Ureter (tissue), 1 donor: ENCODE data around the gene TBCD. TPM values are rescaled to one million over a fixed set of nuclear protein-coding genes. Genes with fewer than 3 reads are reported as not detected.
"Not testable (repeated sequence)": the region's sequence is repeated elsewhere in the genome, so short reads cannot be mapped to it uniquely, and the experiment has no call there.

Source experiments
- DNase-seq: peaks from one replicate; pipeline ENCODE4 v3.0.0-alpha.2; 2020; ENCODE audit warnings: low spot score
- total RNA-seq: library from RNA; stranded (reverse); gene quantifications from one replicate; pipeline ENCODE4 v1.2.4, GENCODE V29; 2023
- donor health status: DM: yes; HTN: yes; CAD: no.

The TBCD gene
- total RNA-seq, 1 donor from 2014 or later: 122 TPM

DNA sequence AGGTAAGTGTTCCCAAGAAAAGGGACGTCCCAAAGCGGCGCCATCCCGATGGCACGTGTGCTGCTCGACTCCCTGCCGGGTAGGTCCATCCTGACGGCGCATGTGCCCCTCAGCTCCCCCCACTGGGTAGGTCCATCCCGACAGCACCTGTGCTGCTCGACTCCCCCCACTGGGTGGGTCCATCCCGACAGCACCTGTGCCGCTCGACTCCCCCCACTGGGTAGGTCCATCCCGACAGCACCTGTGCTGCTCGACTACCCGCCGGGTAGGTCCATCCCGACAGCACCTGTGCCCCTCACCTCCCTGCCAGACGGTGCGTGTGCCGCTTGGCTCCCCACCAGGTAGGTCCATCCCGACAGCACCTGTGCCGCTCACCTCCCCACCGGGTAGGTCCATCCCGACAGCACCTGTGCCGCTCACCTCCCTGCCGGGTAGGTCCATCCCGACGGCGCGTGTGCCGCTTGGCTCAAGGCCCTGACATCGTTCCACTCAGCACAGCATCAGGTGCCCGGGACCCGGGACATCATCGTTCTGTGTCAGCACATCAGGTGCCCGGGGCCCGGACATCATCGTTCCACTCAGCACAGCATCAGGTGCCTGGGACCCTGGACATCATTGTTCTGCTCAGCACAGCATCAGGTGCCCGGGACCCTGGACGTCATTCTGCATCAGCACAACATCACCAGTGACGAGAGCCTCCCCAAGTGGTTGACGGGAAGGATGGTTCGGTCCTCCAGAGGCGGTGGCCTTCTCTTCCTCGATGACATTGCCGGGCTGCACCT, 22.2 kb upstream of the TBCD start:
- no peak for DNase-seq

DNA sequence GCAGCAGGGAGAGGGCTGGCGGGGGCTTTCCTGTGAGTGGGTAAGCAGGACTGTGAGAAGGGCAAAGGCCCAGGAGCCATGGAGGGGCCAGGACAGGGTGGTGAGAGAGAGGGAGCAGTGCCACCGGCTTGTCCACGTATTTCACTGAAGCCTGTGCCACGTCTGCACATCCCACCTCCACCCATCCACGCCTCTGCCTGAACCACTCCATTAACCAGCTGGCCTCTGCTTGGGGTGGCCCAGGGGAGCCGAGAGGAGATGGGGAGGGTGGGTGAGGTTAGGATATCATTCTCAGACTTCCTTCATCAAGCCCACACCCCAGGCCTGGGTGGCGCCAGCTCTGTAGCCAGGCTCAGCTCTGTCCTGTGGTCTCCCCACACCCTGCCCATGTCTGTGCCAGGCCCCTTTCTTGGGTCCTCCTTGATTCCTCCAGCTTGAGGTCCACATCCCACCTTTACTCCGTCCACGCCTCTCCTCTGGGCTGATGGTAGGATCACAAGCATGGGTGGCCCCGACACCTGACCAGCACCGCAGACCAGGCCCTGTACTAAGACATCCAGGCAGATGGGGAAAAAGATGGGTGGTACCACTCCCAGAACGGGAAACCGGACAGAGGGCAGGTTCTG, 19.6 kb upstream of the TBCD start:
- DNase-seq: no peak

DNA sequence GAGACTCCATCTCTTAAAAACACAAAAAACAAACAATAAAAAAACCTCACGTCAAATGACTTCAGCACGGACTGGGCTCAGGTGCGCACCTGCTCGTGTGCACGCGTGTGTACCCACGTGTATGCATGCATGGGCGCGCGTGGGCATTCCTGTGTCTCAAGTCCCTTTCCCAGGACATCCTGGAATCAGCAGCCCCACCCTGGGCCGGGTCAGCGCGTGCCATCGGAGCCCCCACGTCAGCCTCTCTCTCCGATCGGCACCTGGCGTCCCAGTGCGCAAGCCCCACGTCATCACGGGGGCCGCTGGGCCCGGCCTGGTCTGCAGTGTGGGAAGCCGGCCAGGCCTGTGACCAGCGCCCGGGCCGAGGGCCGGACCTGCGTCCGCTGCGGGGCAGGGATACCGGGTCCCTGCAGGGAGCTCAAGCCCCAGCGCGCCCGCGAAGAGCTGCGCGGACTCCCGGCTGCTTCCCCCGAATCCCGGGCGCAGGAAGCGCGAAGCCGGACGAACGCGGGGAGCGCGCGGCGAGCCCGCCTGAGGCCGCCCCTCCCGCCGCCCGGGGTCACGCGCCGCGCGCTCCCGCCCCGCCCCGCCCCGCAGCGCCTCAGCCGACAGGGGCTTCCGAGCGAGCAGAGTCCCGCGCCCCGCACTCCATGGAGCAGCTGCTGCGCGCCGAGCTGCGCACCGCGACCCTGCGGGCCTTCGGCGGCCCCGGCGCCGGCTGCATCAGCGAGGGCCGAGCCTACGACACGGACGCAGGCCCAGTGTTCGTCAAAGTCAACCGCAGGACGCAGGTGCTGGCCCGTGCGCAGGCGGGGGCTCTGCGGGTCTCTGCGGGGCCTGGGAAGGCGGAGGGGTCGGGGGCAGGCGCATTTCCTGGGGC, 16.6 kb upstream of the TBCD start, which contains the start of gene FN3K:
Gene FN3K, plus strand, starts transcription at position 629 of the 880 bp plus-strand sequence. Its CDS starts 22 bp downstream, at position 651.
- DNase-seq: no peak

DNA sequence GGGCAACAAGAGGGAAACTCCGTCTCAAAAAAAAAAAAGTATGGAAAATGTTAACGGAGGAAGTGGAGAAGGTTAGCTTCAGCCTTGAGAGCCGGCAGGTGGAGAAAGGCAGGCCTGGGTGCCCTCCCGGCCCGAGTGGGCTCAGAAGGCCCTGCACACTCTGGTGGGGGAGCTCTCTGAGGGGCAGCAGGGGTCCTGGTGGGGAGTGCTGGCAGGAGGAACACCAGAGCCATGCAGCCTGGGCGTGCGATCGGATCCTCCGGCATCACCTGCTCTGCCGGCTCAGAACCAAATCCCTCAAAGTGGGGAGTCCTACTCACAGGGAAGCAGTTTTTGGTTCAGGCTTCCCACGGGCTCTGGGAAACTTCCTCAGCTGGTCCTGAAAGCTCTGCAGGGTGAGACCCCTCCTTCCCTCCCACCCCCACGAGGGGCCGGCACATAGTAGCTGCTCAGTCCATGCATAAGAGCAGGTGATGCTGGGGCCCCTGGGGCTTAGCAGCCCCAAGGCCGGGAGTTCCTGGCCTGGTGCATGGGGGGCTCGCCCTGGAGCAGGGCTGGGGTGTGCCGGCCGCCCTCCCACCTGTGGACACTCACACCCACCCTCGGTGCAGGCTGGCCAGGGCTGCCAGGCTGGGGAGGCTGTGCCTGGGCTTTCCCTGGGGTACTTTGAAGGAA, 15.2 kb upstream of the TBCD start:
- no peak for DNase-seq

DNA sequence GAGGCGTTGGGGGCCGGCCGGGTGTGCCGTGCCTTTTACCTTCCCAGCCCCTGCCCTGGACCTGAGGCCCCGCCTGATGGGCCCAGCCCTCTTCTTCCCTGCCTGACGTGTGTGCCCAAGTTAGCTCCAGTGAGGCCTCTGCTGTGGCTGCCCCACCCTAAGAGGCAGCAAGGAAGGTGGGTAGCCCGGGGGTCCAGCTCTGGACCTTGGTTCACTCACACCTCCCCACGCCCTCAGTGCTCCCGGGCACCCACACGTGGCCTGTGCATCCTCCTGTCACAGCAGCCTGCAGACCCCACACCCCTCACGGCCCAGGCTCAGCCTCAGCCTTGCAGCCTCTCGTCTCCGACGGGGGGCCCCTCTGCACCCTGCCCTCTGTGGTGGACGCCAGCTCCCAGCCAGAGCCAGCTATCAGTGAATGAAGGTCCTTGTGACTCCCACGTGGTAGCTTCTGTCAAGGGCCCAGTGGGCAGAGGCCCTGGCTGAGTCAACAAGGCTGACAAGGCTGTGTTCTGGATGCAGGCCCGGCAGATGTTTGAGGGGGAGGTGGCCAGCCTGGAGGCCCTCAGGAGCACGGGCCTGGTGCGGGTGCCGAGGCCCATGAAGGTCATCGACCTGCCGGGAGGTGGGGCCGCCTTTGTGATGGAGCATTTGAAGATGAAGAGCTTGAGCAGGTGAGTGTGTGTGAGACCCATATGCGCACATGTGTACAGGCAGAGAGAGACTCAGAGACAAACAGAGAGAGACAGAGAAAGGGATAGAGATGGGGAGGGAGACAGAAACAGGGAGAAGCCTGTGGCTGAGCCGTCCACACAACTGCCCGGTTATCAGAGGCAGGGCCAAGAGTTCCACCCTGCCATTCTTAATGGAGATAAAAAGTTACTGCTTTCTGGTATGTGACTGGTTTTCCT, 13.6 kb upstream of the TBCD start:
- DNase-seq: no peak

DNA sequence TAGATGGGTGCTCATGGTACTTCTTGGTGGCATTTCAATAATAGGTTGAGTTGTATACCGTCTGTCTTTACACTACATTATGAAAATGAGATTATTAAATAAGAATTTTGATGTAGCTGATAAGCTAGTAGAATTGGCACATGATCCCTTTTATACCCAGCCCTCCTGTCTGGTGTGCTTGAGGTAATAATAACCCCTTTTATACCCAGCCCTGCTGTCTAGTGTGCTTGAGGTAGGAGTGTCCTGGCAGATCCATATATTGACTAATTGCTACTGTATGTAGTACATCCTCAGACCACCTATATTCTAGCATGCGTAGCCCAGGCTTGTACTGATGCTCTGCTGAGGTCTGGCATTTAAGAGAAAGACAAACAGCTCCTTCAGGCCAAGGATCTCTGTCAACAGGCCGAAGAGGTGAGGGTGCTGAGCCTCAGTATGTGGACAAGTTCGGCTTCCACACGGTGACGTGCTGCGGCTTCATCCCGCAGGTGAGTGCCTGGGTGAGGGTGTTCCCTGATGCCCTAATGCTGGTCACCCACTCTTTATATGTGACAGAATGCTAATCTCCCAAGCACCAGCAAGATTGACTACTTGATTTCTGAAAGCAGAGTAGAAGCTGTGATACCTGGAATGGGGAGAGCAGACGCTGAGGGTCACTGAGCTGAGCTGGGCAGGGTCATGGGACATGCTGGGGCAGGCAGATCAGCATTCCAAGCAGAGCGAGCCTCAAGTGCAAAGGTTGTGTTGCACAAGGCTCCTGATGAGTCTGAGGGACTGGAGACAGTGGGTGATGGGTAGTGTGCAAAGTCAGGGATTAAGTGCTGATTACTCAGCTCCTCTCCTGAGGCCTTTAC, 10.7 kb upstream of the TBCD start:
- DNase-seq: no peak

DNA sequence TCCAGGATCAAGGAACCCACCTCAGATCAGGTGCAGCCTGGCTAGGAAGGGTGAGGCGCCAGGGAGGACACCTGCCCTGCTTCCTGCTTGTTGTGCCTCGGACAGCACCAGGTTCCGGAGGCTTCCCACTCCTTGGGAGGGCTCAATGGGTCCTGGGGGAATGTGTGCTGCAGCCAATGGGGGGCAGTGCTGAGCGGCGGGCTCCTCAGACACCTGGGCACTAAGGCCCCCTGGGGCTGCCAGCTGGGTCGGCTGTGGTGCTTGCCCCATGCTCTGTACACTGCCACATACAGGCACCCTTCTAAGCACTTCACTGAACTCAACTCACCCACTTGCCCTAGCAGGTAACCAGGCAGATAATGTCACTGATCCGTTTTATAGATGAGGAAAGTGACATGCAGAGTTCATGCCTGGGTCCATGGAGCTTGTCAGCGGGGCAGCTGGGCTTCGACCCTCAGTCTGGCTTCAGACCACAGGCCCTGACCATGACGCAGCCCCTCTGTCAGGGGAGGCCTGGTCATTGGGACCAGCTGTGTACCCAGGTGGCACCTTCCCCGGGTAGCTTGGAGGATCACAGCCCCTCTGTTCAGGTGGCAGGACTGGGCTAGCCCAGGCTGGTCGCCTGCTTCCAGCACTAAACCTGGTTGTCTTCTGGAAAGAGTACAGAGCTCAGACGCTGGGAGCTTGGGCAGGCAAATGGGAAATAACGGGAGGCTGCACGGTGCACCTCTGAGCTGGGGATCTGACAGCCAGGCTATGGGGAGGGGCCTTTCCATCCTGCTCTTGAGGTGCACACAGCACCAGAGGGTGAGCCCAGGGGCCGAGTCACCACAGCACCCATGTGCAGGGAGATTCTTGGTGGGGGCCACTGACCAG, 8.3 kb upstream of the TBCD start:
- DNase-seq: no peak

DNA sequence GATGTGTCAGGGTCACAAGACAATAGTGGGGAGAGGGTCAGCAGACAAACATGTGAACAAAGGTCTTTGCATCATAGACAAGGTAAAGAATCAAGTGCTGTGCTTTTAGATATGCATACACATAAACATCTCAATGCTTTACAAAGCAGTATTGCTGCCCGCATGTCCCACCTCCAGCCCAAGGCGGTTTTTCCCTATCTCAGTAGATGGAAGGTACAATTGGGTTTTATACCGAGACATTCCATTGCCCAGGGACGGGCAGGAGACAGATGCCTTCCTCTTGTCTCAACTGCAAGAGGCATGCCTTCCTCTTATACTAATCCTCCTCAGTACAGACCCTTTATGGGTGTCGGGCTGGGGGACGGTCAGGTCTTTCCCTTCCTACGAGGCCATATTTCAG, 7.1 kb upstream of the TBCD start:
- DNase-seq: not testable (repeated sequence)

DNA sequence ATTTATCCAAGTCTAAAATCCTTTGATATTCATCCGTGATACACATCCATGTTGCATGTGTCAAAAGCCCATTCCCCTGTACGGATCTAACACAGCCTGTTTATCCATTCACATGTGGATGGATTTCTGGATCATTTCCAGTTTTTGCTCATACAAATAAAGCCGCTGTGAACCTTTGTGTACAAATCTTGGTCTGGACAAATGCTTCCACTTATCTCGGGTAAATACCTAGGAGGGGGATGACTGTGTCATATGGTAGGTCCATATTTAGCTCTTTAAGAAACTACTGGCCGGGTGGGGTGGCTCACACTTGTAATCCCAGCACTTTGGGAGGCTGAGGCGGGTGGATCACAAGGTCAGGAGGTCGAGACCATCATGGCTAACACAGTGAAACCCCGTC, 6.3 kb upstream of the TBCD start:
- DNase-seq: no peak

DNA sequence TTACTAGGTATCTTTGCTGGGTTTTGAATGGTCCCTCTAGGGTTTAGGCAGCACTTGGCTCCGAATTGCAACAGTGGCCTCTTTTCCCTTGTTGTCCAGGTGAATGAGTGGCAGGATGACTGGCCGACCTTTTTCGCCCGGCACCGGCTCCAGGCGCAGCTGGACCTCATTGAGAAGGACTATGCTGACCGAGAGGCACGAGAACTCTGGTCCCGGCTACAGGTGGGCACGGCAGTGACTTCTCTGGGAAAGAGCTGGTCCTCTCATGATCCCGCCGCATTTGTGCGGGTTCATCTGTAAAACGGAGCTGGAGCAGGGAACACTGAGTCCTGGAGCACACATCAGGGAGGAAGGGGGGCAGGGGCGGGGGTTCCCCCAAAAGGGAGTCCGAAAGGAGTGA, 3.1 kb upstream of the TBCD start:
- DNase-seq: no peak

DNA sequence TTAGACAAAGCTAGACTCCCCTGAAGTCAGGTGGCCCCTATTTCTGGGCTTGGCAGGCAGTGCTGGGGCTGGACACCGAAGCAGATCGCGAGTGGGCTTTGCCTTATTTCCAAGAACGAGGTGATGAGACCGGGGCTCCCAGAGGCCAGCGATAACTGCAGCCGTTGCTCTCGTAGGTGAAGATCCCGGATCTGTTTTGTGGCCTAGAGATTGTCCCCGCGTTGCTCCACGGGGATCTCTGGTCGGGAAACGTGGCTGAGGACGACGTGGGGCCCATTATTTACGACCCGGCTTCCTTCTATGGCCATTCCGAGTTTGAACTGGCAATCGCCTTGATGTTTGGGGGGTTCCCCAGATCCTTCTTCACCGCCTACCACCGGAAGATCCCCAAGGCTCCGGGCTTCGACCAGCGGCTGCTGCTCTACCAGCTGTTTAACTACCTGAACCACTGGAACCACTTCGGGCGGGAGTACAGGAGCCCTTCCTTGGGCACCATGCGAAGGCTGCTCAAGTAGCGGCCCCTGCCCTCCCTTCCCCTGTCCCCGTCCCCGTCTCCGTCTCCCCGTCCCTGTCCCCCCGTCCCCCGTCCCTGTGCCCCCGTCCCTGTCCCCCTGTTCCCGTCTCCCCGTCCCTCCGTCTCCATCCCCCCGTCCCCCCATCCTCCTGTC, 1.5 kb upstream of the TBCD start:
- DNase-seq: no peak

DNA sequence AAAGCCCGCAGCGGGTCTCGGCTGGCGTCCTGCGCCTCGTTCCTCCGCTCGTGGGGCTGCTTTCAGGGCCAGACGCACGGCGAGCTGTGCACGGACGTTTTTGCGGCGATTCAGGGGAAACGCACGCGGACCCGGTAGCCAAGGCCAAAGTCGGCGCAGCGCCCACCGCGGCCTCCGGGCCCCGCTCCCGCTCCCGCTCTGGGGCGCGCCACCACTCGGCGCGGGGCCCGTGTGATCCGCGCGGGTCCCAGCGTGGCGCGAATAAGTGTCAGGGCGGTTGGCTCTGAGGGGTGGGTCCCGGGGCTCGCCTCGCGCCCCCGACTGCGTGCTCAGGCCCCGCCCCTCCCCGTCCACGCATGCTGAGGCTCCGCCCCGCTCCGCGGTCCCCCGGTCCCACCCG, 694 bp upstream of the TBCD start:
- no peak for DNase-seq

DNA sequence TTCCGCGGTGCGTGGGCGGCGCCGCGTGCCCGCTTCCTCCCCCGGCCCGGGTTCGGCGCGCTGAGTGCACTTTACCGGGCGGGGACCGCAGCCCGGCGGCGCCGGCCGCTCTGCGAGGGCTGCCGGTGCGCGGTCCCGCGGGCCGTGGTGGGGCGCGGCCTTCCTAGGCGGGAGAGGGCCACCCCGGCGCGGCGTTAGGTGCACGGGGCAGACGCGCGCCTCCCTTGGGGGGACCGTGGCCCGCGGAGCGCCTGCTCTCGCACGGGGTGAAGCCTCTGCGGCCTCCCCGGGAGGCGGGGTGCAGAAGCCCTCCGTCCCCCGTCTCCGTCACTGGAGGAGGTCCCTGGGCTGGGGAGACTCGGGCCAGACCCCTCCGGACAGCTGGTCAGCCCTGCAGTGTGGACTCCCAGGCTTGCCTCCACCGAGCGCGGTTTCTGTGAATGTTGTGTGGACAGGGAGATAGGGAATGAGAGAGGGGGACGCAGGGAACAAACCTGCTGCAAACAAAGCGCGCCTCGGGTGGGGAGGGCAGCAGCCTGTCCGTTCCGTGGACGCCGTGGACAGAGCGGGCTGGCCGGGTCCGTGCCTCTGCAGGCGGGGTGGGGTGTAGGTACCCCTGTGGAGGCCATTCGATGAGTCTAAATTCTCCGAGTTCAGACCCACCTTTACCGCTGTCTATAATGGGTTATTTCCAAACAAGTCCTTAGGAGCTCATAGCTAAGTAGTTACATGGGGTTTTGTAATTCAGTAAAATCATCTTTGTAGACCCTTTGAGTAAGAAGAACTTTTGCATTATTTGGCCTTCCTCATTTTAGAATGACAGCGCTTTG, 721 bp downstream of the TBCD start:
- DNase-seq: no peak

DNA sequence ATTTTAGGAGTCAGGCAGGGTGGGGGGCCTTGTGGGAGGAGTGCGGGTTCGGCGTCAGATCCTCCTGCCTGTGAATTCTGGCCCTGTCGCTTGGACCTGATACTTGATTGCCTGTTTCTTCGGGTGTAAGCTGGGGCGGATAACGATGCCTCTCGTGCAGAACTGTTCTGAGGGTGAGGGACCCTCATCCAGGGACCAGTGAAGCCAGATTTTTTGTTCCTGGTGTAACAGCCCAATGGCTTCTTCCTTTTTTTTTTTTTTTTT, 1.3 kb downstream of the TBCD start:
- no peak for DNase-seq

DNA sequence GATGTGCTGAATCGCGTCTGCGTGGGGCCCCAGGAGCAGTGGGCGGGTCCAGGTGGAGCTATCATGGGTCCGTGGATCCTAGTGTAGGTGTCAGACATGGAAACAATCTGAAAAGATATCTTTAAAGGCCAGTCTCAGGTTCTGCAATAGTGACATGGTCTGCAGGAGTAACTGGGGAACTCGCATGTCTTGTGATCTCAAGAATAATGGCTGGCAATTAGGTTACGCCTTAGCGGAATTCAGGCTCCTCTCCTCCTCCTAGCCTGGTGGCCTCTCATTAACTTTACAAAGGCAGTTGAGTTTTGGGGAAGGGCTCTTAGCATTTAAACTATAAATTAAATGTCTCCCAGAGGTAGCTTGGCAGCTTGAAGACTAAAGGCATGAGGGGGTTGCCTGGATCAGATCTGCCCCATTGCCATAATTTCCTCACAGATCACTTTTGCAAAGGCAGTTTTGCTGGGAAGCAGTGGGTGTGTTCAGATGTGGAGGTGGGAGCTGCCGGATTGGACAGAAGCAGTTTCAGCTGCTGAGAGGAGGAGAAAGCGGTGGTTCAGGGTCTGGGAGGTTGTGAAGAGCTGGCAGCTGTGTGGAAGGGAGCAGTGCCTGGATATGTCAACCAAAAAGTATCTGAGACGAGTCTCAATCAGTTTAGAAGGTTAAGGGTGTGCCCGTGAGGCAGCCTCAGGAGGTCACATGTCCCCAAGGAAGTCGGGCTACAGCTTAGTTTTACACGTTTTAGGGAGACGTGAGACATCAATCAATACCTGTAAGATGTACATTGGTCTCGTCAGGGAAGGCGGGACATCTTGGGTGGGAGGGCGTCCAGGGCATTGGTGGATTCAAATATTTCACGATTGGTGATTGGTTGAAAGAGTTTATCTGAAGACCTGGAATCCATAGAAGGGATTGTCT, 2.7 kb downstream of the TBCD start:
- DNase-seq: no peak

DNA sequence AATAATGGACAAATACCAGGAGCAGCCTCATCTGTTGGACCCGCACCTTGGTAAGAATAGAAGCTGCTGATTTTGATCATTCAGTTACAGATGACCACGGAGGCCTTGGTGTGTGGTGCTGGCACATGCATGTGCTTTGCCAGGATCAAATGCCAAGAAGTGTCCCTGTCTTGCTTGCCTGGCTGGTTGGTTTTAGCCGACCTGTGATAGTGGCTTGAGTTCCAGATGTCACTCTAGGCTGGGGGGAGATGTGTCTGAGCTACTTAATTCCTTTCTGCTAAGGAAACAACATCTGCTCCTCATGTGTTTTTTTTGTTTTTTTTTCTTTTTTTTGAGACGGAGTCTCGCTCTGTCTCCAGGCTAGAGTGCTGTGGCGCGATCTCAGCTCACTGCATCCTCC, 4.3 kb downstream of the TBCD start:
- DNase-seq: no peak

DNA sequence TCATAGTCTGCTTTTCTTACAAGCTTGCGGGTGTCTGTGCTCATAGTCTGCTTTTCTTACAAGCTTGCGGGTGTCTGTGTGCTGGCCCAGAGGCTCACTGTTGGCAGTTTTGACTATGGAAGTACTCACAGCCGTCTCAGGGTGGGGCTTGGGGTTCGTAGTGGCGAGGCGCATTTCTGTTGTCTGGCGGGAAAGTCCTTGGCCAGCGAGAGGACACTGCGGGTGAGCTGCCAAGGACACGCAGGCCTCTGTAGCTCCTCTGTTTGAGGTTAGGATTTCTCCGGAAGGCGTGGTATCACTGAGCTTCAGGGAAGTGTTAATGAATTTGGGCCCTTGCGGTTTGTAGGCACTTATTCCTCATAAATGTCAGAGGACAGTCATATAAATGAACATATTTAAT, 13.5 kb downstream of the TBCD start:
- no peak for DNase-seq
